Activated CD4-positive, alpha-beta T cell treated with anti-CD3 and anti-CD28 coated beads, Interleukin-2, amount 50 U/mL, for 1 hour (primary cell): Measurements from ENCODE around the gene EHMT2.
"Not testable (repeated sequence)": the region's sequence is repeated elsewhere in the genome, so short reads cannot be mapped to it uniquely, and the experiment has no call there.

Experiments used
- DNase-seq: peaks from one replicate; pipeline ENCODE4 v3.0.0-alpha.2; 2020

Gene EHMT2

GRCh38 chr6:31911826-31912585 is 14.5 kb upstream of the EHMT2 start:
- no peak for DNase-seq

- not testable (repeated sequence) for DNase-seq
Measured at GRCh38 chr6:31909298-31909697, 11.8 kb upstream of the EHMT2 start.

GRCh38 chr6:31908791-31909190 is 11.3 kb upstream of the EHMT2 start:
- no peak for DNase-seq

- DNase-seq, result not testable (repeated sequence)
Measured at GRCh38 chr6:31908255-31908654, 10.8 kb upstream of the EHMT2 start.

GRCh38 chr6:31907158-31907813 is 9.8 kb upstream of the EHMT2 start:
- DNase-seq, result no peak

GRCh38 chr6:31906727-31907126 is 9.2 kb upstream of the EHMT2 start:
- not testable (repeated sequence) for DNase-seq

- no peak for DNase-seq
Measured at GRCh38 chr6:31906122-31906521, 8.6 kb upstream of the EHMT2 start.

GRCh38 chr6:31905041-31905440 is 7.5 kb upstream of the EHMT2 start:
- no peak for DNase-seq

GRCh38 chr6:31903957-31904356 is 6.5 kb upstream of the EHMT2 start:
- DNase-seq, result no peak

- DNase-seq, result peak; percentile 78
Measured at GRCh38 chr6:31901953-31902643, 4.6 kb upstream of the EHMT2 start, which contains the start of gene ZBTB12. ZBTB12 (minus strand) TSS chr6:31902086; CDS start chr6:31901305, 781 bp downstream.

- DNase-seq, result peak; percentile 61
Measured at GRCh38 chr6:31901415-31901952, 4.0 kb upstream of the EHMT2 start.

- no peak for DNase-seq
Measured at GRCh38 chr6:31900917-31901414, 3.5 kb upstream of the EHMT2 start.

GRCh38 chr6:31899882-31900722 is 2.6 kb upstream of the EHMT2 start:
- no peak for DNase-seq

GRCh38 chr6:31899215-31899614 is 1.7 kb upstream of the EHMT2 start:
- no peak for DNase-seq

GRCh38 chr6:31898383-31899011 is 999 bp upstream of the EHMT2 start:
- peak; percentile 28 for DNase-seq

GRCh38 chr6:31896856-31897611 is 464 bp downstream of the EHMT2 start:
- no peak for DNase-seq

- no peak for DNase-seq
Measured at GRCh38 chr6:31896493-31896855, 1.0 kb downstream of the EHMT2 start.

GRCh38 chr6:31892821-31893220 is 4.7 kb downstream of the EHMT2 start:
- no peak for DNase-seq

- DNase-seq, result no peak
Measured at GRCh38 chr6:31889331-31889972, 8.0 kb downstream of the EHMT2 start.
